HL-60/S4 treated with phorbol 12-myristate 13-acetate at 8.2 ng/mL for 4 days and 3 days (cell line): ENCODE measurements around the gene TGFBR2.

Source experiments
- in situ Hi-C: fragments of 300-500 bp; cut with MboI; formaldehyde crosslinking; loops from 2 replicates; pipeline ENCODE4 v1.15.0; 2022; ENCODE audit warnings: low sequenced_read_pairs

The TGFBR2 gene

GRCh38 chr3:30600572-30600971 lies 5.8 kb upstream of the TGFBR2 start:
- in situ Hi-C loops: no loop called here

DNA sequence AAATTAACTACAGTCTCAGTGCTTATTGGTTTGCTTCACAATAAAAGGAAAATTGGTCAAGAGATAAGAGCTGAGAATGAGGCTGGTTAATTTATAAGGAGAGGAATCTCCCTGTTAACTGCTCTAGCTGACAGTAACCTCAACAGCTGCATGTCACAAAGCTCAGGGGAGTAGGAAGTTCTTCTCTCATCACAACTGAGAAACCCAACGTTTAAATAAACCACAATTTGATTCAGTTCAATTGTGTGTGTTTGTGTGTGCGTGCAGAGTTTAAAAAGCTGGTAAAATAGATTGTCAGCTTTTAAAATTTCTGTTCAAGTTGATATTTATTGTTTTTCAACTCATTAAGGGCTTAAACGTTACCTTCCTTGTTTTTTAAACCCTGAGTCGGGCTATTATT lies 3.5 kb upstream of the TGFBR2 start:
- in situ Hi-C loops: no loop called here

- in situ Hi-C loops: no loop called here
Observed at GRCh38 chr3:30604093-30604492, 2.3 kb upstream of the TGFBR2 start.

DNA sequence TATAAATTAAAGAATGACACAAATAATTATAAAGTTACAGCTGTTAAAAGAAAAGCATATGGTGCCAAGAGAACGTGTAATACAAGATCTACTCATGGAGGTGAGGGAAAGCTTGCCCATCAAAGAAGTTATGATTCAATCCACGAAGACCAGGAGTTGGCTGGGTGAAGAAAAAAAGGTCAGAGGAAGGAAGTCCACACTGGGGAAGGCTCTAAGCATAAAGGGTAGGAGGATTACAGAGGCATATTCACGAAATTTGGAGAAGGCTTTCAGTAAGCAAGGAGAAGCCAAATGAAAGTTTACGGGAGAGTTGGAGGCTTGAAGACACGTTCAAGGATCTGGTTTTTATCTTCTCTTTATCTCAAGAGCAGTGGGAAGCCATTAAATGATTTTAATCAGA lies 1.8 kb upstream of the TGFBR2 start:
- in situ Hi-C loops: no loop called here

DNA sequence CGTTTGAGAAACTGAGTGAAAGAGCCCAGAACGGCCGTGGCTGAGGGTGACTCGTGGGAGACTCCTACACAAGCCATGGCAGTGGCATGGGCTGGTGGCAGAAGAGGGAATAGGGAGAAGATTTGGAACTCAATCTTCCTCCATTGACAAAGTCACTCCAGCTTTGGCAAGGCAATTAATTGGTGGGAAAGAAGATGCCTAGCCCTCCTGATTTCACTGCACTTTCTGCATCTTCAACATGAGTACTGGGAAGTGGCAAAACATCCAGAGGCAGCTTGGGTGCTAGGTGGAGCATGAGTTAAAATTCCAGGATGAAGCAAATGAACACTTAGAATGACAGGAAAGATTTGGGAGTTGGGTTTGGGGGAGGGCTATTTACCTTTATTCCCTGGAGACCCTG lies 1.4 kb upstream of the TGFBR2 start:
- in situ Hi-C loops: no loop called here

GRCh38 chr3:30605706-30606300 lies 598 bp upstream of the TGFBR2 start:
- in situ Hi-C loops: no loop called here

DNA sequence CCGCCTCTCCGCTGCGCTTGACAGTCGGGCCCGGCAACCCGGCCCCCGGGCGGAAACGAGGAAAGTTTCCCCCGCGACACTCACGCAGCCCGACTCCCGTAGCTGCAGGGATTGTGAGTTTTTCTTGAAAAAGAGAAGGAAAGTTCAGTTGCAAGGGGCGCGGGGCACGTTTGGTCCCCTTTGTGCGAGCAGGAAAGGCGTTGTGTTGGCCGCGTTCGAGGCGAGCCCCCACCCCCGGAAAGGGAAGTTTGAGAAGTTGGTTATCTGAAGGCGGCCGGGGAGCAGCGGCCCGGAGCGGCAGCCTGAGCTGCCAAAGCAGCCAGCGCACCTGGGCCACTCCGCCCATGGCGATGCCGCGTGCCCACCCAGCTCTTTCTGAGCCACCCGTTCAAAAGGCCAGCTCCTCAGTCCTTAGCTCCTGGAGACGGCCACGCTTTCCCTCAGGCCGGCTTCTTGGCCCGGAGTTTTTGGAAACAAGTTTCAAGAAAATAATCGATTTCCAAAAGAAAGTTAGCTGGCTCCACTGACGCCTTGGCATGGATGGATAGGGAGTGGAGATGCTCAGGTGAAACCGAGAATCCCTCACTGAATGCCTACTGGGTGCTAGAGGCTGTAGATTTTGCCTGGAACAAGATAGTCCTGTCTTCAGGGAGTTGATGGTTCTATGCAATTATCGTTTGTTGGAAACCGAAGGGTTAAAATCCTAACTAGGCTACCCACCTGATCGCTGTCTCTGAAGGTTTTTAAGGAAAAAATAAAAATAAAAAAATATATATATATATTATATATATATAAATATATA lies 832 bp downstream of the TGFBR2 start:
- in situ Hi-C loops: no loop called here

GRCh38 chr3:30608598-30608947 lies 2.2 kb downstream of the TGFBR2 start:
- in situ Hi-C loops: no loop called here

GRCh38 chr3:30609930-30610701 lies 3.7 kb downstream of the TGFBR2 start:
- in situ Hi-C loops: no loop called here

DNA sequence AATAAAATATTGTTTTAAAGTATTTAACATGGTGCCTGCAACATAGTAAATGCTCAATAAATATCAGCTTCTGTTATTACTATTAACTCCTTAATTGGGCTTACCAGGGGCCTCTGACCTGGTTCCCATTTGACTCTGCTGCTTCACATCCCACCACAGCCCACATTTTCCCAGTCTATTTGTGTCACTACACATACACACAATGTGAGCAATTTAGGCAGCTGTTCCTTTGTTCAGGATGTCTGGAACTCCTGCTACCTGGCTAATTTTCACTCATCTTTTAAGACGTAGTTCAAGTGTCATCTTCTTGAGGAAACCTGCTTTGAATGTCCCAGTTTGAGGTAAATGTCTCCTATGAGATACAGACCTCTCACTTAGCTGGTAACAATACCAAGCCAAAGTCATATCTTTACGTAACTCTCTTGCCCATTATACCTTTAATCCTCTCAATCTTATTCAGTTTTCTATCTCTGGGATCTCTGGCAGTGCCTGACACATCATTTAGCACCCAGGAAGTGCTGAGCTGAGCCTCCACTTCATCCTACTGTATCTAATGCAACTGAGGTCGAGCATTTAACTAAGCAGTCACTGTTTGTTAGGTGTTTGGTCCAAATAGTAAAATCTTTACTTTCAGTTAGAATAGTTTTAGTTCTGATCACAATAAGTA lies 4.4 kb downstream of the TGFBR2 start:
- in situ Hi-C loops: no loop called here

- in situ Hi-C loops: no loop called here
Observed at GRCh38 chr3:30611613-30612436, 5.4 kb downstream of the TGFBR2 start.

DNA sequence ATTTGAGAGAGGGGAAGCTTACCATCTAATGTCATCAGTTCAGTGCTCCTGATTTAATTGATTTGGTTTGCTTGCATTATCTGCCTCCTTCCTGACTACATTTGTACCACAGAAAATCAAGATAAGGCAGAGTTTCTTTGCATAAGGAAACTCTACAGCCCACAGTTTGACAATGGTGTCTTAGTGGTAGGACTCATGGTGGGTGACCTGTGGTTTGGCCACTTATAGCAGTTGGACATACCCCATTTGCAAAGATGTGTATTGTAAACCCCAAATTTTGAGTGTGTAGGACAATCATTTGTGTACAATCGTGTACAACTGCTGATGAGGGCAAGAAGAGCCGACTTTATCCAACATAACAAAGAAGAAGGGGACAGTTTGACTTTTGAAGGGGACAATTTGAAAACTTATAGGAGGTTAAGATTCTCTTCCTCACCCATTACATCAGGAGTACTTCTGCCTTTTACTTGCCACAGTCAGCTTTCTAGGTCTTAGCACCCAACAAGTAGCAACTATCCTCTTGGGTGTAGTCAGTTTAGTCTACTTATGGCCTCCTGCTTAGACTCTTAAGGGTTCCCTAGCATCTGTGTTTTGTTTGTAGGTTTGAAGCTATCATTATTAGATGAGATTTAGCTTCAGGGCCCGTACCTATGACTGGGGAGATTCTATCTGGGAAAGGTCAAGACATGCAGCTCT lies 6.2 kb downstream of the TGFBR2 start:
- in situ Hi-C loops: no loop called here

DNA sequence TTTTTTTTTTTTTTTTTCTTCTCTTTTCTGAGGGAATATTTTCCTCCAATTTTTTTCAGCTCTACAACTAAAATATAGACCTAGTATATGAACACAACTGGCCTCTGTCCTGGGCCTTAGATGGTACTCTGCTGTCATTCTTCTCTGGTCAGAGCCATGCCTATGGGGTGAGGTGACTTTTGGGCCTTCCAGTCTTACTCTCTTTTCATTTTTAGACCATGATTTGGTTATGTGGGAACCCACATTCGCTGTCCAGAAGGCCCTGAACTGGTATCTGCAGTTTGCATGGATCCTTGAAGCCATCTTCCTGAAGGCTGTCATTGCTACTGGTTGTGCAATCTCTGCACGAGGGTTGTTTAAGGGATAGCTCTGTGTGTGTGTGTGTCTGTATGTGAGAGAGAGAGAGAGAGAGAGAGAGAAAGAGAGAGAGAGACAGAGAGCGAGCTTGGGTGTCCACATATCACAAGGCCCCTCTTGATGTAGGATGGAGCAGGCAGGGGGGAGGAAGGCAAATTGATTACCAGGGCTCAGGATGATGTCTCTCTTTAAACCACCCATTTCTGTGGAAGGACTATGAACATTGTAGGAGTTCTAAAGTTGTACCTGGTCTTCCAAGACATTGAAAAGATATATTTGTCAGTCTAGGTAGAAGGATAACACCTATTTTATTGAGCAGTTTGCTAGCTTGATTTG lies 6.9 kb downstream of the TGFBR2 start:
- in situ Hi-C loops: no loop called here

DNA sequence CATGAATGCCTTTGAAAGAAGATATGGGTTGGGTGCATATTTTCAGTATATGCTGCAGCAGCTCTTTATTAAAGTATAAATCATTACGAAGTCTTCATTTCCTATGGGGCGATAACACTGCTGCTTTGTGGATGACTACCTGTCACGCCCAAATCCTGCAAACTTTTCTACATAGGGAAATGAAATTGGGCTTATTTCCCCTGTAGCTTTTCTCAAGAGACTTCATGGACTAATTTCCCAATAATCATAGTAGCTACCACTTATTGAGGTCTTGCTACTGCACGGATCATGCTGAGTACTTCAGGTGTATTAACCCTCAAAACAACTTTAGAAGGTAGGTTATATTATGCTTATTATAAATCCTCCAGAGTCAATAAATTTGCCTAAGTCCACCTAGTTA lies 8.0 kb downstream of the TGFBR2 start:
- in situ Hi-C loops: no loop called here

DNA sequence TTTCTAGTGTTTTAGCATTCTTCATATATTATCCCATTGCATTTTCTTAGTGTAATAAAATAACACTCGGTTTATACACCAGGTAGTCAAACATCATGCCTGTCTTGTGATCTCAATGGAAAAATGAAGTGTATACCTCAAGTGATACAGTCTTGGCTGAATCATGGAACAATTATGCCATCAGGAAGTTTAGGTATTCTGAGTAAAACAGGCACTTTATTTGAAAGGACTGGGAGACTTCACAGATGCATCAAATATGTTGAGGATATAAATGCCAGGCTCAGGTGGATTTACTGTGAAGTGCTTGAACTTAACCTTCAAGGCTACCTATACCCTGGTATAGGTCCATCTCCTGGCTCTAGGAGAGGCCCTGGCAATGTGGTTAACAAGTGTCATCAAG lies 8.5 kb downstream of the TGFBR2 start:
- in situ Hi-C loops: no loop called here

DNA sequence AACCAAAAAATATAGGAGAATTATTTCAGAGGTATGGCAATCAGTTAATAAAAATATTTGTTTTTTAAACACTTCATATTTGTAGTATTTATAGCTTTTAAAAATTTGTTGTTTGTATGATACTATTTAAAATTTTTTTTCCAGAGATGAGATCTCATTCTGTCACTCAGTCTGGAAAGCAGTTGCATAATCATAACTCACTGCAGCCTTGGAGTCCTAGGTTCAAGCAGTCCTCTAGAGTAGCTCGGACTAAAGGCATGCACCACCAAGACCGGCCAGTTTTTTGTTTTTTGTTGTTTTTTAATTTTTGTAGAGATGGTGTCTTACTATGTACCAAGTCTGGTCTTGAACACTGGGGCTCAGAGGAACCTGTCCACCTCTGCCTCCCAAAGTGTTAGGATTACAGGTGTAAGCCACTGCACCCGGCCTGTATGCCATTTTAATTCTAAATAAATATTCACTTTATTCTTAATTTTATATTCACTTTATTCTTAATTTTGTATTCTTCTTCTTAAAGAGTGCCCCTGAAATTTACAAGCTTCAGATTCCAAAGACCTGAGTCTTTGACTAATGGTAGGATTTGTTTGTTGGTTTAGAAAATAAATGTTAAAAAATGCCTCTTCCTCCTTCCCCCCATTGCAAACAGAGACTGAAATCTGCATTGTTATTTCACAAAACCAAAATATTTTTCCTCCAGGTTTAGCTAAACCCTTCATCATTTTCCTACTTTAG lies 9.4 kb downstream of the TGFBR2 start:
- in situ Hi-C loops: no loop called here

DNA sequence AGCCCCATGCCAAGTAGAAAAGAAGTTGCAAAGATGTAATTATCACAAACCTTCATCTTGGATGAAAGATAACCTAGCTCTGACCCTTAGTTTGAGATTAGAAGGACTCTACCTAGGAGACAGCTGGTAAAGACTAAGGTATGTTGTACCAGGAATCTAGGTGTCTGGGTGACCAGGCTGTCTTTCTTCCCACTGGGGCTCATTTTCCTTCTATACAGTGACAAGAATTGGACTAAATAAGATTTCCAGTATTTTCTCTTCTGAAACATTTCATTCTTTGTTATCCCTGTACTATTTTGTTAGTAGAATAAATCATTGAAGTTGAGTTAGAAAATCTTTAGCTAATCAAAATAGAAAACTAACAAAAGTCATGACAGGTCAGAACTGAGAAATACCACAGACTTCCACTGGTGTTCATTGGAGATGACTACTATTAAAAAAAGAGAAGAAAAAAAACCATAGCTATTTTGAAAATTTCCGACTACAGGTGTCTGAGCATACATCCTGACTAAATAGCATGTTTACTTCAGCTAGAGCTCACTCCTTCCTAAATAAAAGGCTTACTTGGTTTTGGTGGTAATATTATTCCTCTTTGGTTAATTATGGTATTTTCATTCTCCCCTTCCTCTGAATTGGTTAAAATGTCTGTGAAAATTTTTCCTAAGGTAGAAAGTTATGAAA lies 10.1 kb downstream of the TGFBR2 start:
- in situ Hi-C loops: no loop called here

DNA sequence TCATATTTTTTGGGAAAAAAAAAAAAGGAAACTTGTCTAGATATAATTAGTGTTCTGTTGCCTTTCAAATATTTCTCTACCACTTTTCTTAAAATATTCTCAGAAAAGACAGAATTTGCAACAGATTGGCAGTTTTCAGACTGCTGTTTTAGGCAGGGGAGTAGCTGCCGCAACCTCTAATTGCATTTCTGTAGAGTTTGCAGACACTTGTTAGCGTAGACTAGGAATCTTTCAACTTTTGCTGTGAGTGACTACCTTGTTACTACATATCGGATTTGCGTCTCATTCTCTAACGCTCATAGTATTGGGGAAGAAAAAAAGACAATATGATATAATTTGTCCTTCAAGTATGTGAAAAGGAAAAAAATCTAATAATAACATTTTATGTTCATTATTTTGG lies 10.7 kb downstream of the TGFBR2 start:
- in situ Hi-C loops: no loop called here
